ENCODE measurements around the gene SRSF6.
"Not testable (repeated sequence)": the region's sequence is repeated elsewhere in the genome, so short reads cannot be mapped to it uniquely, and the experiment has no call there.

The SRSF6 gene

GRCh38 chr20:43450841-43451799 lies 6.6 kb upstream of the SRSF6 start:
- no peak for DNase-seq

- DNase-seq, result no peak
Measured at GRCh38 chr20:43452404-43453126, 5.1 kb upstream of the SRSF6 start.

- not testable (repeated sequence) for DNase-seq
Measured at GRCh38 chr20:43456252-43456651, 1.4 kb upstream of the SRSF6 start.

GRCh38 chr20:43456809-43457639 lies 672 bp upstream of the SRSF6 start:
- peak; percentile 93 for DNase-seq

GRCh38 chr20:43458422-43458924 lies 777 bp downstream of the SRSF6 start:
- DNase-seq, result peak; percentile 43

GRCh38 chr20:43459022-43459942 lies 1.6 kb downstream of the SRSF6 start:
- DNase-seq, result no peak

GRCh38 chr20:43460172-43460829 lies 2.6 kb downstream of the SRSF6 start:
- no peak for DNase-seq

GRCh38 chr20:43460830-43461200 lies 3.1 kb downstream of the SRSF6 start:
- DNase-seq, result no peak

GRCh38 chr20:43461894-43462659 lies 4.4 kb downstream of the SRSF6 start:
- DNase-seq, result no peak

- no peak for DNase-seq
Measured at GRCh38 chr20:43462660-43463526, 5.2 kb downstream of the SRSF6 start.

GRCh38 chr20:43463527-43464218 lies 6.0 kb downstream of the SRSF6 start:
- no peak for DNase-seq

- no peak for DNase-seq
Measured at GRCh38 chr20:43464219-43464790, 6.6 kb downstream of the SRSF6 start.

GRCh38 chr20:43465625-43465943 lies 7.9 kb downstream of the SRSF6 start:
- DNase-seq, result no peak

- no peak for DNase-seq
Measured at GRCh38 chr20:43467589-43467988, 9.9 kb downstream of the SRSF6 start.

- DNase-seq, result no peak
Measured at GRCh38 chr20:43472671-43473380, 15.1 kb downstream of the SRSF6 start.

GRCh38 chr20:43473381-43473704 lies 15.6 kb downstream of the SRSF6 start:
- no peak for DNase-seq

- peak; percentile 7 for DNase-seq
Measured at GRCh38 chr20:43477193-43477592, 19.5 kb downstream of the SRSF6 start.

- DNase-seq, result no peak
Measured at GRCh38 chr20:43477619-43478018, 19.9 kb downstream of the SRSF6 start.

Measured in NCI-H69 (cell line).